GM04504 (cell line): ENCODE results near the gene CAMK2G.

ENCODE experiments used
- DNase-seq: peaks from one replicate; pipeline ENCODE4 v3.0.0-alpha.2; 2012; ENCODE audit warnings: low read depth

Gene CAMK2G

GRCh38 chr10:73863039-73863817 is 11.1 kb downstream of the CAMK2G start:
- DNase-seq: no peak

- no peak for DNase-seq
Observed at GRCh38 chr10:73862011-73862410, 12.3 kb downstream of the CAMK2G start.

DNA sequence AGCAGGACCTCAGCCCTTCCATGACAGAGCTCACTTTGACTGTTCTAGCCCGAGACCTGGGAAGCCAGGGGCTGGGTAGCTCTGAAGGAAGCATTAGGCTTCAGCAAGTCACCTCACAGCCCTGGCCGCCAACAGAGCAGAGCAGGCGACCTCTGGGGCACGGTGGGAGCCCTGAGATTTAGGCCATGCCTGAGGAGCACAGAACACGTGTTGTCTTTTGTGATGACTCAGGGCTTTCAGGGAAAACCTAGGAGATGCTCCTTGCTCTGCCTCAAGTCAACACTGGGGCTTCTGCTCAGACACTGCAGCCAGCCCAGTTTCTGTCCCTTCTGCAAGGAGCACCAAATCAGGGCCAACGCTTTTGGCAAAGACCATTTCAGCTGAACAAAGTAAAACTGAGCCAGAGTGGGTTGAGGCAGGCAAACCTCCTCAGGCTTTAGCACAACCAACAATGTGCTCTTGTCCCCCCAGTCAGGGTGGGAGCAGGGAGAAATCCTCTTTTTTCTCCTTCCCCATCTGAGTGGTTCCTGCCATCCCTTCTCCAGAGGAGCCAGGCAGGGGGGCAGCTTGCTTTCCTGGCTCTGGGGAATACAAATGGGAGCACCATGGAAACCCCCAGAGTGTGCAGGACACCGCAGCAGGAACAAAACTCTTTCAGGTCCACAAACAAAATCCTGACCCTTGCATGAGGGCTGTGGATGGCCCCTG is 14.4 kb downstream of the CAMK2G start:
- no peak for DNase-seq

DNA sequence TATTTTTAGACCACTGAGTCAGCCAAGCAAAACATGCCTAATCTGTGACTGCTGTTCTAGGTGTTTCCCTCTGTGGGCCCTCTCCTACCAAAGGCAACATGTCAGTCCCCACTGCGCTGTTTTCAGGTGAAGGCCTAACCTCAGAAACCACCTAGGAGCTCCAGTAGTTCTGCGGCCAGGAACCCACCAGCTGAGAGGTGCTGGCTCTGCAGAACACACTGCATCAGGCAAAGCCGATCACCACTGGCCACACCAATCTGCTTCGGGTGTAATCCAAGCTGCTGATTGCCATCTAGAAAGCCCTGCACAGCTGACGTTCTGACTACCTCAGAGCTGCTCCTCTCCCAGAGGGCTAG is 14.9 kb downstream of the CAMK2G start:
- DNase-seq: no peak

DNA sequence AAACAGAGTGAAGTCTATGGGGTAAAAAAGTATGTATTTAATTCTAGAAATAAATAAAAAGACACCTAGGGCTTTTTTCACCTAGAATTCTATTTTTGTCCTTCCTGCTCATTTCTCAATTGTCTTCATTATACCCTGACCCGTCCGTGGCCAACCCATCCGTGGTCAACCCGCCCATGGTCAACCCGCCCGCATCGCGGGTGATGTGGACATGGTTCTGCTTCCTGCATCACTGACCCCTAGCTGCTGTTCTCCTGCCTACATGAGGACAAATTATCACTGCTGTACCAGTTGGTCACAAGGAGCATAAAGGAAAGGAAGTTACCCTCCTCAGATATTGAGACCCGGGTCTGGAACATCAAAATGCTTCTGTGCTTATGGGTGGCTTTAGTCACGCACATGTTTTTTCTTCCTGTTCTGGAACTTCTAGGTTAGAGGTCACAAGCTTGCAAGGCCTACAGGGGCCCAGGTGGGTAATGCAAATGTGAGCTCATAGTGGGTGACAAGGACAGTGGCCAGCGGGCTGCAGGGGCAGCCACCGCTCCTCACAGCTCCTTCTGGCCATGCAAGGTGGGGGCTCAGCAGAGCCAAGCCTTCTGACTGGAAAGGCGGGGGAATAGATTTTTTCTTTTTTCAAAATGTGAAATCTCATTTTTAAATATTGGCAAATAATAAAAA is 15.5 kb downstream of the CAMK2G start:
- no peak for DNase-seq

- no peak for DNase-seq
Observed at GRCh38 chr10:73858013-73858708, 16.2 kb downstream of the CAMK2G start.

GRCh38 chr10:73857446-73857845 is 16.9 kb downstream of the CAMK2G start:
- no peak for DNase-seq

DNA sequence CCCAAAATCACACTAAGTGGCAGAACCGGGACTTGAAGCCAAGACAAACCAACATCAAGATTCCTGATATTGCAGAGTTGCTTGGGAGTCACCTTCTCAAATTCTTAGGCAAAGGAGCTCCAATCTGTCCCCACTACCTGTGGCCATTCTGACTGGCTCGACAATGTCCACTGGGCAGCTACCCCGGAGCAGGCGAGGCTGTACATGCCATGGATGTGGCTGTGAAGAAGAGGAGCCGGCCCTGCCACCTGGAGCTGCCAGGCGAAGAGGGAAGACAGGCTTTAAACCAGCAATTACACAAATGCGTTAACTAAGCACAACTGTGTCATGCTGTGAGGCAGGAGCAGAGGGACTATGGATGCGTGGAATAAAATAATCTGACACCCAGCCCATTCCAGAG is 18.1 kb downstream of the CAMK2G start:
- no peak for DNase-seq

DNA sequence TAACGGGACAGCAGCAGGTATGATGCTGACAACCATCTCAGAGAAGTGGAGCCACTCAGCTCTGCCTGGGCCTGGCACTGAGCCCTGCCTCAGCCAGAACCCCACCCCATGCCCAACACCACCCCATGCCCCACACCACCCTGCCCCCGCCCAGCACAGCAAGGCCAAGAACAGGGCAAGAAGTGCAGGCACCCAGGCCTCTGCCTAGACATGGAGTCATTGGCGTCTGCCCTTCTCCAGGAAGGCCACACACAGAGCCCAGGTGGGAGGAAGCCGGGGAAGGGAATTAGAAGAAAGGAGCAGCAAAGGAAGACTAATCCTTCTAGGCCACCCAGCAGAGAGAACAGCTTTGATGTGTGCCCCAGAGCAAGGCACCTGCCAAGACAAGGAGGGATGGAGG is 18.9 kb downstream of the CAMK2G start:
- no peak for DNase-seq

GRCh38 chr10:73854310-73854709 is 20.0 kb downstream of the CAMK2G start:
- DNase-seq: no peak

DNA sequence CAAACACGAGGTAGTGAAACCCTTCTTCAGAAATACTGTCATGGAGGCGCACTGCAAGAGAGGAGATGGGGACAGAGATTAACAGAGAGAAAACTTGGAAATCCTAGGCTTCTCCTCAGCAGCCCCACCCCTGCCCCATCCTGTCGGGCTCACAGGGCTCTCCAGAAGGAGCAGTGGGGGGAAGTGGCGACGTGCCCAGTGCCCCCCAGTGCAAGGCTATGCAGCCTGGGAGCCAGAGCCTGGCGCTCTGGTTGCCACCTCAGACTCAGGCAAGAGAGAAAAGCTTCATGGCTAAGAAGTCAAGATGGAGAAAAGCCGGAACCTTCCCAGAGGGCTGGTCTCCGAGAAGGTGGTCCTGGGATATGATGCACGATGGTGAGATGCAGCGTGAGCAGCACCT is 21.2 kb downstream of the CAMK2G start:
- no peak for DNase-seq

GRCh38 chr10:73850863-73851461 is 23.4 kb downstream of the CAMK2G start:
- peak; percentile 90 for DNase-seq

DNA sequence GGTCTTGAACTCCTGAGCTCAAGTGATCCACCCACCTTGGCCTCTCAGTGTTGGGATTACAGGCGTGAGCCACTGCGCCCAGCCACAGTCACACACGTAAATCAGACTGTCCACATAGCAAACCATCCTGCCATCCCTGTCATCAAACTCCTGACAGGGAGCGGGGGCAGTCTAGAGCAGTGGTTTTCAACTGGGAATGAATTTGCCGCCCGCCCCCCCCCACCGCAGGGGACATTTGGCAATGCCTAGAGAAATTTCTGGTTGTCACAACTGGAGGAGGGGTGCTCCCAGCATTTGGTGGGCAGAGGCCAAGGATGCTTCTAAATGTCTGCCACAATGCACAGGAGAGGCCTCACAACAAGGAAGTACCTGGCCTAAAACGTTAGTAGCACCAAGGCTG is 24.1 kb downstream of the CAMK2G start:
- no peak for DNase-seq

GRCh38 chr10:73848821-73849489 is 25.4 kb downstream of the CAMK2G start:
- peak; percentile 55 for DNase-seq

GRCh38 chr10:73847031-73847430 is 27.3 kb downstream of the CAMK2G start:
- DNase-seq: no peak

- no peak for DNase-seq
Observed at GRCh38 chr10:73843261-73843660, 31.1 kb downstream of the CAMK2G start.

DNA sequence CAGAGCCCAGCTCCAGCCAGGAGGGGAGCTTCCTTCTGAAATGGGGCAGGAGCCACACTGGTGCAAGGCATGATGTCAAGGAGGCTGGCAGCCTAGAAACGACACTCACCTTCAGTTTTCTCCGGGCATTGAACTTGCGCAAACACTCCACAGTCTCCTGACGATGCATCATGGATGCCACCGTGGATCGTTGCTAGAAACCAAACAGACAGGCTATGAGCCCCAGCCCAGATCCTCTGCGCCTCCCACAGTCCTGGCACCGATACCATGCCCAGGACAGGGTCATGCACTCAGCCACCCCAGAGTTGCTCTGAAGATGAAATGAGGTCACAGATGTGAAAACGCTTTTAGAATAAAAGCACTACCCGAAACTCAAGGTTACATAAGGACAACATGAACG is 32.0 kb downstream of the CAMK2G start:
- no peak for DNase-seq

- peak; percentile 38 for DNase-seq
Observed at GRCh38 chr10:73841526-73842285, 32.6 kb downstream of the CAMK2G start.

DNA sequence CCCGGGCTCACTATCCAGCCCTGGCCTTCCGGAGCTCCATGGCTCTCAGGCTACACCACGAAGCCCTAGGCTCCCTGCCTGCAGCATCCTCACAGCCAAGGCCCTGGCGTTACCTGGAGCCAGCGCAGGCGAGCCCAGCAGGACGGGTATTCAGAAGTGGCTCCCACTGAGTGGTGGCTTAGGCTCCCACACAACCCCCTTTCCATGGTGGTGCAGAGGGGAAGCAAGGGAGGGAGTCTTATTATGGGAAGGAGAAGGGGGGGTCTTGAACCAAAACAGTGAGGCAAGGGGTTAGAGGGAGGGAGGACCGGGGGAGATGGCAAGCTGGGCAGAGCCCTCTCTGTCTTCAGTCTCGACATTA is 33.3 kb downstream of the CAMK2G start:
- DNase-seq: no peak

DNA sequence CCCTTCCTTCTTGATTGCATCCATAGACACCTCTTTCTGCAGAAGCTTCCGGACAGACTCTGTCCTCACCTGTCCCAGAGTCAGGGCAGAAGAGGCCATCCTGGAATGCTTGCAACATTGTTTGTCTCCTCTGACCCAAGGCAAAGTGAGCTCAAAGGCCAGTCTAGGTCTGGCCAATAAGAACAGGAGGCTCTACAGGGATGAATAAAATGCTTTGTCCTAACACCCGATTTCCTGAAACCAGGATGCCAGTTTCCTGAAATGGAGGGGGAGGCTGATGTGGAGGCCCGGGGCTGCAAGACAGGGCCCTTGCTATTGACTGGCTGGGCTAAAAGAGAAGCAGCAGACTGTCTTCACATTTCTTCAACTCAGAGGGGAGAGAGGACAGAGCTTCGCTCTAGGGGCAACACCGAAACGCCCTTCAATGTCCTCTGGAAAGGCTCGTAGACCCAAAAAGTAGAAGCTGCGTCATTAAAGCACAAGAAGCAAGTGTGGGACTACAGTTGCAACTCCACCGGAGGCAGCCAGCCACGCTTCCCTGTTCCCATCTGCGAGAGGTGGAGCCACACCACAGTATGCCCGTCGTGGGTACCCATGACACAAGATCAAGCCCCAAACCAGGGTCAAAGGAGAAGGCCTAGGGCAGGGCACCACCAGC is 33.8 kb downstream of the CAMK2G start:
- DNase-seq: no peak

DNA sequence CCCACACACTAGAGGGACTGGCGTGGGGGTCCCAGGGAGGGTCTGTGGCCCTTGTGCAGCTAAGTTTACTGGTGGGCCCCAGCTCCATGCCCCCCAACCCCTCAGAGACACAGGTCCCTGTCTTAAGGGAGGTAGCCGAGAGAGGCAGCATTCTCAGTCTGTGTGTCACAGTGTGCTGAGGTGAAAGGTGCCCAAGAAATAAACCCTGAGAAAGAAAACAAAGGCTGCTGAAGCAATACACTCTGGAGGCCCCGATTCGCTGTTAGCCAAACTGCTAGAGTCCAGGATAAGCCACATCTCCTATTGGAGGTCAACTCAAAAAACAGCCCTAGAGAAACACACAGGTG is 34.3 kb downstream of the CAMK2G start:
- no peak for DNase-seq
